HG03039 (cell line): ENCODE results near the gene TMEM138.
"Not testable (repeated sequence)": the region's sequence is repeated elsewhere in the genome, so short reads cannot be mapped to it uniquely, and the experiment has no call there.

Experiments used
- ATAC-seq: cut with Tn5 transposase; IDR thresholded peaks from one replicate; pipeline ENCODE4 v1.9.1; 2021; ENCODE audit warnings: mild to moderate bottlenecking, moderate library complexity; ENCODE audit not compliant: unreplicated experiment

TMEM138 gene

GRCh38 chr11:61362542-61362875 is 335 bp downstream of the TMEM138 start:
- no peak for ATAC-seq

GRCh38 chr11:61364012-61364675 is 2.0 kb downstream of the TMEM138 start:
- ATAC-seq = no peak

DNA sequence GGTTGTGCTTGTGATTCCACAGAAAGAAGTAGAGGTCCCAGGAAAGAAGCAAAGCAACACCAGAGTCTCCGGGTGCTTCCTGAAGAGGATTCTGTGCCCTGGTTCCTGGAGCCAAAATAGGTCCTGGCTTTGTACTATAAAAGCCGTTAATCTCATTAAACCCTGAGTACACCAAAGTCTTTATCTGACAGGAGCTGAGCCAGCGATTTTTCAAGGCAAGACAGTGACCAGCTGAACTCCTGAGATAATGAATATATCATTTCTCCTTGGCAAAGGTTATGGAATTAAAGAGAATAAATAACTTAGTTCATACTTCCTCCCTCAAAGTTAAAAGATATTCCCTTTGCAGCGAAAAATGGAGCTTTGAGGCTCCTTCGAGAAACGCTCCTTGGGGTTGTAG is 5.2 kb downstream of the TMEM138 start:
- ATAC-seq = no peak

DNA sequence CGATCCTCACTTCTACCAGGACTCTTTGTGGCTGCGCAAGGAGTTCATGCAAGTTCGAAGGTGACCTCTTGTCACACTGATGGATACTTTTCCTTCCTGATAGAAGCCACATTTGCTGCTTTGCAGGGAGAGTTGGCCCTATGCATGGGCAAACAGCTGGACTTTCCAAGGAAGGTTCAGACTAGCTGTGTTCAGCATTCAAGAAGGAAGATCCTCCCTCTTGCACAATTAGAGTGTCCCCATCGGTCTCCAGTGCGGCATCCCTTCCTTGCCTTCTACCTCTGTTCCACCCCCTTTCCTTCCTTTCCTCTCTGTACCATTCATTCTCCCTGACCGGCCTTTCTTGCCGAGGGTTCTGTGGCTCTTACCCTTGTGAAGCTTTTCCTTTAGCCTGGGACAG is 6.5 kb downstream of the TMEM138 start:
- ATAC-seq = no peak

- ATAC-seq = no peak
Observed at GRCh38 chr11:61369372-61370348, 7.5 kb downstream of the TMEM138 start.

DNA sequence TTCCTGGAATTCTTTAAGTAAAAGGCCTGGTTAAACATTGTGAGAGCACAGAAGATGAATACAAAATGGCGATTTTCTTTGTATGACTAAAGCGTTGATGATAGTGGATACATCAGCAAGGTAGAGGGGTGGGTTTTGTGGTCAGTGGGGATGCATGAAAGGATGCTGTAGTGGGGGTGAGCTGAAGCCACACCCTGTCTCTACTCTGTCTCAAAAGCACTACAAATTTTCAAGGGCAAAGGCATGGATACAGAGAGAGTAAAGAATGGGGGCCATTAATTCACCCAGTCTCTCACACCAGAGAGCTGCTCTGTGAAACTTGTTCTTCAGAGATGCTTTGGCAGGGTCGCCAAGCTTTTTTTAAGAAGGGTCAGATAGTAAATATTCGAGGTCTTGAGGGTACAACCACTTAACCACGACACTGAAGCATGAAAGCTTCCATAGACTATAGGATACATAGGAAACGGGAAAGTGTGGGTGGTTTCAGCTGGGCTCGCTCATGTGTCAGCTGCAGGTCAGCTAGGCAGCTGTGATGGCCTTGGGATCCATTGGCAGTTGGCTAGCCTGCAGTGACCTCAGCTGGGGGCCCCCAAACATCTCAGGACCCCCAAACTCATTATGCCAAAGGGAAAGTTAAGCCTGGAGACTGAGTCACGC is 8.3 kb downstream of the TMEM138 start:
- no peak for ATAC-seq

DNA sequence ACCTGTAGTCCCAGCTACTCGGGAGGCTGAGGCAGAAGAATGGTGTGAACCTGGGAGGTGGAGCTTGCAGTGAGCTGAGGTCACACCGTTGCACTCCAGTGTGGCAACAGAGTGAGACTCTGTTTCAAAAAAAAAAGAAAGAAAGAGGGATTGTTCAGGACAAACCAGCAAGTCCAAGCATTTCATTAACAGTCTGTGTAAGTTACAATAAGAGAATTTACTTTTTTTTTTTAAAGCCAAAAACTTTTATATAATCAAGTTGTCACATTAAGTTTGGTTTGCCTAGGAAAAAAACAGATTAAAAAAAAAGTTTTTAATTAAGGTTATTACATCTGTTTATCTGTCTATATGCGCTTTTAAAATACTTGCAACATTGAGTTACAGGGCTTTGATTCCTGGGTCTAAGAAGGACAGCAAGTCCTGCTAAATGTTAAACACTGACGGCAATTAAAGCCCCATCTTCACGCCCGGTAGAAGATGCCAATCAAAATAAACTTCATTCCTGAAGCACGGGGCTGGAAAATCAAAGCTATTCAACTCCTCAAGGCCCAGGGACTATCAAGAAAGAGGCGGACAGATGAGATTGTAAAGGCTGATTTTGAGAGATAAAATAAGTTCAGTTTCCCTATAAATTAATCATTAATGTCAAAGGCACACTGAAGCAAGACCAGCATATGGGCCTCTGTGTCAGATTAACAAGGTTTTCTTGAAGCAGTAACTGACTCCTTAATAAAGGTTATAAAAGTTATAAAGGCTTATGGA is 10.7 kb downstream of the TMEM138 start:
- no peak for ATAC-seq

DNA sequence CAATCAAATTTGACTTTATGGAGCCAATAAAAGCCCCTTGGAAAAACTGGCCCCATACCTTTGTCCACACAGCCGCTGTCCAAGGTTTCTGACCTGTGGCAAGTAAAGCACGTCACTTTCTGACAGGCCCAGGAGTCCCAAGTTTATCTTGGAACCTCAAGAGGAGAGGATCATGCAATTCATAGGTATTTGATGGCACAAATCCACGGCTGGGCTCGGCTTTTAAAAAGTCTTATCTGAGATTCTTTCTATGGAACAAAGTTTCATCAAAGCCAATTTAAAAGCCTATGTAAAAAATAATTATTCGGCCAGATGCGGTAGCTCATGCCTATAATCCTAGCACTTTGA is 13.6 kb downstream of the TMEM138 start:
- ATAC-seq = no peak

DNA sequence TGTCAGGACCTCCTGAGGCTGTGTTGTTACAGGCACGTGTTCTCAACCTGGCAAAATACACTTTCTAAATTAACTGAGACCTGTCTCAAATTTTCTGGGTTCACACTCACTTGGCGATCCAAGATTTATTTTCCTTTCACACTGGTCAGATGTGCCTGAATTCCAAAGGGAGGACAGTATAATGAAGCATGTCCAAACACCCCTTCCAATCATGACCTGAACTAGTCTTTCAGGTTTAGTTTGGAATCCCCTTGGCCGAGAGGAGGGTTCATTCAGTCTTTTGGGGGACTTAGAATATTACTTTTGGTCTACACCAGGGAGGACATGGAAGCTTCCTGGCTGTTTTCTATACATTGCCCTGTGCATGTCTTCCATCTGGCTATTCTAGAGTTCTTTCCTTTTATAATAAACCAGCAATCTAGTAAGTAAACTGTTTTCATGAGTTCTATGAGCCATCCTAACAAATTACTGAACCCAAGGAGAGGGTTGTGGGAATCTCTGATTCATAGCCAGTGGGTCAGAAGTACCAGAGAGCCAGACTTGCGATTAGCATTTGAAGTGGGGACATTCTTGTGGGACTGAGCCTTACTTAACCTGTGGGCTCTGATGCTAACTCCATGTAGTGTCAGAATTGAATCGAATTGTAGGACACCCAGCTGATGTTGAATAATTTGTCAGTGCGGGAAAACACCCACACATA is 15.4 kb downstream of the TMEM138 start:
- ATAC-seq = no peak

DNA sequence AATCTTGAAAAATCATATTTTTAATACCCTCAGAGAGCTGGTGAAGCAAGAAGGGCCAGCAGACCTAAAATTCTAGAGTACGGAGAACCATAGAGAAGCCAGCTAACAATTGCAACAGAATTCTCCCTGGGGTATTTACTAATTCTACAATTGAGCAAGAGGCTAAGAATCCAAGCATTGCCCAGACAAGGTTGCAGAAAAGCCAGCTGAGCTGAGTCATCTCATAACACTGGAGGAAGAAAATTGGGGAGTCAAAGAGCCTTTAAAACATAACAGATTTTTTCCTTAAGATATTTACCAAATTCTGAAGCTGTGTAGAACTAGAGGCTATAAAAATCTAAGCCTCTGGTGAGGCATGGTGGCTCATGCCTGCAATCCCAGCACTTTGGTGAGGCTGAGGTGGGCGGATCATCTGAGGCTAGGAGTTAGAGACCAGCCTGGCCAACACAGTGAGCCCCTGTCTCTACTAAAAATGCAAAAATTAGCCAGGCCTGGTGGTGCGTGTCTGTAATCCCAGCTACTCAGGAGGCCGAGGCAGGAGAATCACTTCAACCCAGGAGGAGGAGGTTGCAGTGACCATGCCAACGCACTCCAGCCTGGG is 16.6 kb downstream of the TMEM138 start:
- no peak for ATAC-seq

DNA sequence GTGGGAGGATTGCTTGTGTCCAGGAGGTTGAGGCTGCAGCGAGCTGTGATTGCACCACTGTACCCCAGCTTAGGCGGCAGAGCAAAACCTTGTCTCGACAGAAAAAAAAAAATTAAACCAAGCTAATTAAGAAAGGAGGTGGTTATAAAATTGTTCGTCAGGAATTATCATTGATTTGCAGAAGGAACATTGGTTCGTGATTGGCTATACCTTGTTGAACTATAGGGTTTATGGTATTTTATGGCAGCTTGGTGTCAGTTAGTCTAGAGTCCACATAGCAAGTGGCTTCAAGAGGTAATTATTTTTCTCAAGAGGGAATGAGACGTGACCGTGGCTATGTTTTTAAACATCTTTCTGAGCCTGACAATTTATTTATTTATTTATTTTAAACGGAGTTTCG is 18.7 kb downstream of the TMEM138 start:
- no peak for ATAC-seq

- not testable (repeated sequence) for ATAC-seq
Observed at GRCh38 chr11:61383859-61384258, 21.7 kb downstream of the TMEM138 start.

GRCh38 chr11:61384271-61385242 is 22.4 kb downstream of the TMEM138 start:
- ATAC-seq = no peak

DNA sequence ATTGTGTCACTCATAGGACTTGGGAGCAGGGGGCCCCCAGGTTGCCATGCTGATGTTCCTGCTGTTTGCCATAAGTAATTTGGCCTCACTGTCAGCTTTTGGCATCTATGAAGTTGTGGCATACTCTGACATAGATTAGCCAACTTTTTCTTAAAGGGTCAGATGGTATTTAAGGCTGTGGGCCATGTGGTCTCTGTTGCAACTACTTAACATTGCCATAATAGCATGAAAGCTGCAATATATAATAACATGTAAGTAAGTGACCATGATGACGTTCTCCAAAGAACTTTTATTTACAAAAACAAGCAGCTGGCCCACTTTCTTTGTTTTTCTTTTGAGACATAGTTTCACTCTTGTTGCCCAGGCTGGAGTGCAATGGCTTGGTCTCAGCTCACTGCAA is 28.0 kb downstream of the TMEM138 start:
- no peak for ATAC-seq

- no peak for ATAC-seq
Observed at GRCh38 chr11:61392981-61393595, 30.9 kb downstream of the TMEM138 start.

- ATAC-seq = no peak
Observed at GRCh38 chr11:61401173-61401572, 39.0 kb downstream of the TMEM138 start.

GRCh38 chr11:61401573-61401972 is 39.4 kb downstream of the TMEM138 start:
- no peak for ATAC-seq

DNA sequence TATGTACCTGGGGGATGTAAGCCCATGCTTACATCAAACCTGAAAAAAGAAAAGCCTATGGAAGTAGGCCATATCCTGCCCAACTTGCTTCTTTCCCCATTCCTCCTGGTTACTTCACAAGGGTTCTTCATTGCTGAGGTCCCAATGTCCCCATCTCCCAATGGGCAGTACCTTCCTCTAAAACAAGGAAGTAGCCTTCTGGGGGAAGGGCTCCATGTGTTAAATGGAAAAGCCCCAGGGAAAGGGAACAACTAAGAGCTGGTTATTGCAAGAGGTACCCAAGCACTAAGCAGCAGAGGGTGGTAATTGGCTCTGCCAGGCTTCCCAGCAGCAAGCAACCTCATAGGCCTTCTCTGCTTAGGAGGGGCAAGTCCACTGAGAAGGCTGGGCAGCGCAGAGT is 41.5 kb downstream of the TMEM138 start:
- no peak for ATAC-seq

DNA sequence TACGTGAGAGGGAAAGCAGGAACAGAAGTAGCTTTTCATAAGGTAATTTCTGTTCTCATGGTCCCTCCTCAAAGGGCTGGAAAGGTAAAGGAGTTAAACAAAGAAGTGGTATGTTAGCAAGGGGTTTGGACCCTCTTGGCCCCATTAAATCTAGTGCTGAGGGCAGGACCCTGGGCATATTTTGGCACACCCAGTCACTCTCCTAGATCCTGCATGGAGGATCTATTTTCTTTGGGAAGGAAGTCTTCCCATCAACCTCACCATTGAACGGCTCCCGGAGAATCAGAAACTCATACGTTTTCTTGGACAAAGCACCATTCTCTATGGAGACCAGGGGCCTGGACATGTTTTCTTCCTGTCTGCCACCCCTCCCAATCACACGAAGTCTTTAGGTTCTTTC is 41.9 kb downstream of the TMEM138 start:
- no peak for ATAC-seq
